PC-3 (cell line): ENCODE results near the gene MUC6.

Experiments
- CTCF ChIP-seq: fragments of 300-600 bp; sonication (generic); conservative IDR thresholded peaks from 2 replicates; pipeline ENCODE4 v1.5.1; 2017; ENCODE audit warnings: antibody characterized with exemption, low read depth, mild to moderate bottlenecking, low read length
- EZH2 ChIP-seq: fragments of 300-600 bp; sonication (generic); IDR thresholded peaks from one replicate; pipeline ENCODE4 v1.6.1; 2017; ENCODE audit warnings: antibody characterized with exemption, mild to moderate bottlenecking, low read length; ENCODE audit not compliant: unreplicated experiment

DNA sequence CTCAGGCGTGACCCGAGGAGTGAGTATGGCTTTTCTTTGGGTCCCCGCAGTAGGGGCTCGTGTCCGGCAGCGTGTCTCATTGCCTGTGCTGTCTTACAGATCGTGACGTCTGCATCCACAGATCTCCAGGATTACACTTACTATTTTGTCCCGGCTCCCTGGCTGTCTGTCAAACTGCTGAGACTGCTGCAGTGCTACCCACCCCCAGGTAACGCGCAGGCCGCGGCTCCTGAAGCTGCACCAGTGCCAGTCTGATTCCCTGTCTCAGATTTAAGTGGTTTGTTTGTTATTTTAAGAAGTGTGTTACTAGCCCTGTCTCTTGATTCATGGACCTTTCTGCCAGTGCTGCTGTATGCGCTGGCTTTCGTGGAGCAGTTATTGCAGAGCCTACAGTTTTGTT, 52.0 kb downstream of the MUC6 start:
- TF ChIP-seq CTCF = no peak
- no peak for TF ChIP-seq EZH2
